Right cardiac atrium (tissue), 5 donors: ENCODE data around the gene GRIP2. TPM values are rescaled to one million over a fixed set of nuclear protein-coding genes. Genes with fewer than 3 reads are reported as not detected.
A peak's percentile ranks its signal among the peaks of the same experiment; 100 is the strongest.

Experiments used
- ATAC-seq, 2 donors: fragments of 200-7000 bp; cut with Tn5 transposase; one replicate each; pipeline versions ENCODE4 v1.8.0 to v1.9.1; 2020; ENCODE audit warnings: moderate library complexity in 2 of 2, mild to moderate bottlenecking in 1 of 2
- DNase-seq, 3 donors: peaks; one replicate each; pipeline ENCODE4 v3.0.0-alpha.2; 2020
- H3K27ac ChIP-seq: one replicate; pipeline ENCODE4 v1.5.1; 2013; ENCODE audit warnings: mild to moderate bottlenecking, low read length, control low read depth, moderate library complexity
- H3K27me3 ChIP-seq: one replicate; pipeline ENCODE4 v1.6.1; 2013; ENCODE audit not compliant: control insufficient read depth, insufficient read depth
- H3K4me1 ChIP-seq: one replicate; pipeline ENCODE4 v1.6.1; 2013; ENCODE audit warnings: low read length; ENCODE audit not compliant: control insufficient read depth, insufficient read depth
- H3K4me3 ChIP-seq: one replicate; pipeline ENCODE4 v1.5.1; 2013; ENCODE audit warnings: low read length, control low read depth
- H3K9me3 ChIP-seq: one replicate; pipeline ENCODE4 v1.6.1; 2013; ENCODE audit warnings: low read length; ENCODE audit not compliant: control insufficient read depth
- WGBS: extraction: QIAGEN DNeasy Blood & Tissue Kit; methylation state at CpG from one replicate; pipeline ENCODE4 v1.1.7; 2013; 5-methylcytosine and 5-hydroxymethylcytosine counted together
- intact Hi-C, 4 donors: fragments of 100-400 bp; cut with DNase I; formaldehyde crosslinking; loops; one replicate each; pipeline versions ENCODE4 v1.11.0 to v1.14.0; 2022 to 2023
- polyA plus RNA-seq: library from polyadenylated mRNA; stranded (reverse); fragments of 200-250 nt; gene quantifications from one replicate; pipeline ENCODE4 v1.2.3, GENCODE V29; 2013
- total RNA-seq, 4 donors: library from RNA; stranded (reverse); fragmentation: NEBNext Ultra II Directional; extraction: Animal tissue kit (Norgen Biotek cat#: 25700); gene quantifications; one replicate each; pipeline ENCODE4 v1.2.1, GENCODE V29; 2021
- donor health status: healthy with polysubstance abuse.
- donor health status: DM: no; HTN: yes; CAD: no.
- donor health status: DM: no; HTN: no; CAD: no.
- donor health status: DM: no; HTN: yes; CAD: no; lungs with severe emphysema.
- donor health status: DM: yes; HTN: yes; CAD: no.

The GRIP2 gene
- total and polyA plus RNA-seq, 5 donors: 8.7 to 14.5 (median 11.8) TPM

DNA sequence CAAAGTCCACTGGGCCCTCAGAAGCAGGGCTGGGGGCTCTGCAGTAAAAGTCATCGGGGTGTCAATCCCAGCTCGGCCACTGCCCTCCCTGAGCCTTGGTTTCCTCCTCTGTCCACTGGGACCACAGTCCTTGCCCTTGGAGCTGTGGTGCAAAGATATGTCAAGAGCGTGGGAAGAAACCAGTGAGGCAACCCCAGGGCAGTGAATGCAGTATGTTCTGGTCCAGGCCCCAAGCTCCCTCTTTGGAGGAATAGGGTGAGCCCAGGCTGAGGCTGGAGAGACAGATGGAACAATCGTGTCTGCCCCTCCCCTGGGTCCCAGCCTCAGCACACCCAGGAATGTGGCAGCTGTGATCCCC, 779 bp downstream of the GRIP2 start:
- peak; percentile 6 to 10 for ATAC-seq
- DNase-seq: peak in 1 of 3 donors; percentile 15
- H3K27ac ChIP-seq: peak overlapping the region; percentile 40
- peak overlapping the region; percentile 30 for H3K4me3 ChIP-seq
- H3K9me3 ChIP-seq: no peaks in the 10 kb centered on the region
- intact Hi-C loops: no loop called here
- no peaks in the 10 kb centered on the region for H3K27me3 ChIP-seq
- peaks cover 10% of the 10 kb centered on the region for H3K4me1 ChIP-seq
- WGBS: 67% methylated on average over 4 of the region's 4 CpGs

DNA sequence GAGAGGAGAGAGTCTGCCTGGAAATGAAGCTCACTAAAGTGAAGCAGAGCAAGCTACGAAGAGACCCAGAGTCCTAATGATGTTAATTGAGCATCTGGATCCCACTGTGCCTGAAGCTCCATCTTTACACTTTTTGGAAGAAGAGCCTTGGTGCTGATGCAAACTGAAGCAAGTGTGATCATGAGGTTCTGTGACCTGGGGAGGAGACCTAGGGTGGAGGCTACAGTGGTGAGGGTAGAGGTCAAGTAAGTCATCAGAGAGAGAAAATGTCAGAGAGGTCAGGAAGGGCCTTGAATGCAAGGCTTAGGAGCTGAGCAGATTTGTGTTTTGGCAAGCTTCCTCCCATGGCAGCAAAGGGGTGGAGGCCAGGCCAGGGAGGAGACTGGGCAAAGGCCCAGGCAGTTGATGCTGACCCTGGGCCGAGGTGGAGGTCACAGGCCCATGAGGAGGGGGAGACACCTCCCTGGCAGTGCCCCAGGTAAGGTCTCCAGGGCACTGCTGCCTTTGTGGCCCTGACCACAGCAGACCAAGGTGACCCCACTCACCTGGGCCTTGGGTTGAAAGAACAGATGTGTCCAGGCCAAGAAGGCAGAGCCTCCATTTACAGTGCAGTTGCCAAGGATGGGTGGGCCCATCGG, 1.6 kb downstream of the GRIP2 start:
- H3K27ac ChIP-seq: no peak overlapping the region
- H3K27me3 ChIP-seq: no peaks in the 10 kb centered on the region
- WGBS: 67% methylated on average over 3 of the region's 3 CpGs
- H3K4me3 ChIP-seq: no peak overlapping the region
- intact Hi-C loops: no loop called here
- no peak for ATAC-seq
- peaks cover 10% of the 10 kb centered on the region for H3K4me1 ChIP-seq
- DNase-seq: peak in 1 of 3 donors; percentile 28
- no peaks in the 10 kb centered on the region for H3K9me3 ChIP-seq

DNA sequence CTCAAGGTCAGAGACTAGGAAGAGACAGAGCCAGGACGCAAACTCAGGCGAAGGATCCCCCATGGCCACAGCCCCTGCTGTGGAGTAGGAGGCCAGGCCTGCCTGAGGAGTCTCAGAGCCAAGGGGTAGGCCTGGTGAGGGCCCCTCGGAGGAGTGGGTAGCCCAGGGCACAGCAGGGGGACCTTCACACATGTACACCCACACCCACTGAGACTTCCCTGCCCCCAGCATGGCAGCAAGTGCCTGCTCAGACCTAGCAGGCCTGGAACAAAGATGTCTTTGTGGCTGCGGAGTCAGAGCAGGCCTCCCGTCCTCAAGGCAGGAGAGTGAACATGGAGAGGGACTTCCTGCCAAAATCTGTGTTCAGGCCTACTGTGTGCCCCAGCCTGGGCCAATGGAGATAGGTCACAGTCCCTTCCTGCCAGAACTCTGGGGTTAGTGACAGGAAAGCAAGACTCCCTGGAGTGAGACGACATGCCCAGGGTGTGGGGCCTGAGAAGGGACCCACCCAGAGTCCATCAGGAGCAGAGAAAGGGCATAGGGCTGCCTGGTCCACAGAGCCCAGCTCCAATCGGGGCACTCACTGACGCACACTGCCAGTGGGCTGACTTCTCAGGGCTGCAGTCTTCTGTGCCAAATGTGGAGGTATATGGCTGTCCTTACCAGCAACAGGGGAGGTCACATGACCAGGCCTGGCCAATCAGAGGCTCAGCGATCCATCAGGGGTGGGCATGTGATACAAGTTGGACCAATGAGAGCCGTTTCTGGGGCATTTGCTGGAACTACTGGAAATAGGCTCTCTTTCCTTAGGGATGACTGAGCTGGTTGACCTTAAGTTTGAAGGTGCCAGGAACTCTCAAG, 2.3 kb downstream of the GRIP2 start:
- no peak for ATAC-seq
- H3K9me3 ChIP-seq: no peaks in the 10 kb centered on the region
- no peak overlapping the region for H3K4me3 ChIP-seq
- H3K27me3 ChIP-seq: no peaks in the 10 kb centered on the region
- H3K4me1 ChIP-seq: peaks cover 10% of the 10 kb centered on the region
- no peak overlapping the region for H3K27ac ChIP-seq
- intact Hi-C loops: no loop called here
- WGBS: 93% methylated on average over 10 of the region's 10 CpGs
- DNase-seq: peak in 1 of 3 donors; percentile 38

DNA sequence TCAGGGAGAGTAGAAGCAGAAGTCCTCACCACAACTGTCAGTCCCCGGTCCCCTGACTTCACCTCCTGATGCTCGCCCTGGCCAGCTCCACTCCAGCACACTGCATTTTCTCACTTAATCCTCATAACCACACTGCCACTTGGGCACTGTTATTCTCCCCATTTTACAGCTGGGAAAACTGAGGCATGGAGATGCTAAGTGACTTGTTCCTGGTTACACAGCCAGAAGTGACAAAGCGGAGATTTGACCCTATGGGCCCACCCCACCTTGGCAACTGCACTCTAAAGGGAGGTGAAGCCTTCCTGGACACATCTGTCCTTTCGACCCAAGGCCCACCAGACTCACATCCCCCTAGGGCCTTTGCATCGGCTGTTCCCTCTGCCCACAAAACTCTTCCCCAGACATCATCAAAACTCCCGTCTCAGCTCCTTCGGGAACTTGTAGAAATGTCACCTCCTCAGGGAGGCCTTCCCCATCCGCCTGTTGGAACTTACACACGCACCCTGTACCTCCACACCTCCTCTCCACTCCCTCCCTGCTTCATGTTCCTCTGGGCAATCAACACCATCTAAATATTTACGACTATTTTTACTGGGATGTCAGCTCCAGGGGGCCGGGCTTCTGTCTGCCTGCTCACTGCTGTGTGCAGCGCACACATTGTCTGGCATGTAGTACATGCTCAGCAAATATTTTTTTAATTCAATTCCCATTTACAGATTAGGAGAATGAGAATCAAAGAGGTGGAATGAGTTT, 3.1 kb downstream of the GRIP2 start:
- Histone ChIP-seq H3K9me3 (no peaks in the 10 kb centered on the region), H3K4me3 (no peak overlapping the region), H3K27me3 (no peaks in the 10 kb centered on the region), H3K4me1 (peaks cover 10% of the 10 kb centered on the region), H3K27ac (no peak overlapping the region)
- 91% methylated on average over 12 of the region's 12 CpGs for WGBS
- intact Hi-C loops: no loop called here
- no peak for DNase-seq
- no peak for ATAC-seq

DNA sequence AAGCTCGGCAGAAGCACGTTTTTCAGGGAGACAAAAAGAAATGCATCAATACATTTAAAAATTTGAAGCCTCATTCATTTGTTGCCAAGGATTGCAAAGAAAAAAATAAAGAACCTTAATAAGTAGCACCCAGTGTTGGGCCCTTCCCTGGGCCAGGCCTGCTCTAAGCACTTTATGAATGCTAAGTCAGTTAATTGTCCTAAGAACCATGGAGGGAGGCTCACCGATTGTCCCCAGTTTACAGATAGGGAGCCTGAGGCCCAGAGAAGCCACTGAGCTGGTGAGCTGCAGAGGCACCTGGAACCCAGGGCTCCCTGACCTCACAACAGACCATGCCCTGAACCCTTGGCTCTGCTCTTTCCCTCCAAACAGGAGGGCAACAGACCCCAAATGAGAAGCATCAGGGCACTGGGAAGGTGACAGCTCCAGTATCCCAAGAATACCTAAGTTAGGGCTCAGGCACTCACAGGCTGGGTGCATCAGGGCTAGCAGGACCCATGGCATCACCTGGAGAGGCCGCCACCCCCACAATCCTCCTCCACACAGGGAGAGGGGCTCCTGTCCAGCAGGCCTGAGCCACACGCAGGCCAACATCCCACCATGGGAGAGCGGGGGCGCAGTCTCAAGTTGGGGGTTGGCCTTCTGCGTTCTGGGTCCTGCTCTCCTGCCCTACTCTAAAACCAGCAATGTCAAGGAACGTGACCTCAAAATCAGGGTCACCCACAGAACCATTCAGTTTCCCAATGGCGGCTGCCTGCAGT, 3.9 kb downstream of the GRIP2 start:
- Histone ChIP-seq H3K4me1 (peaks cover 10% of the 10 kb centered on the region), H3K4me3 (no peak overlapping the region), H3K9me3 (no peaks in the 10 kb centered on the region), H3K27me3 (no peaks in the 10 kb centered on the region), H3K27ac (no peak overlapping the region)
- 87% methylated on average over 10 of the region's 10 CpGs for WGBS
- DNase-seq (peak in 1 of 3 donors; percentile 27), ATAC-seq (no peak)
- intact Hi-C loops: no loop called here

DNA sequence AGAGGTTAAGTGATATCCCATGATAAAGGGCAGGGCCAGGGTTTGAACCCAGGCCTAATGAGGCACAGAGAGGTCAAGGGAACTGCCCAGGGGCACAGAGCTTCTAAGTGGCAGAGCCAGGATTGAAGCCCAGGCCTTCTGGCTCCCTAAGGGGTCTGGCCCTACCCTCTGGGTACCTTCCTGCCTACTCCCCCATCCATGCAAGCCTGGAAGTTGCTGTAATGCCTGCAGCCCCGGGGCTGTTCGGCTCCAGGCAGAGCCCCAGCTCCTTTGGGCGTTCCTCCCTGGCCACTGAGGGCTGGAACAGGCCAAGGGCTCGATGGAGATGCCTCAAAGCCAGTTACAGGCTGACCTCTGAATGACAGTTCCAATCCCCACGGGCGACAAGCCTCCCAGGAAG, 4.5 kb downstream of the GRIP2 start:
- no peaks in the 10 kb centered on the region for H3K9me3 ChIP-seq
- H3K27me3 ChIP-seq: no peaks in the 10 kb centered on the region
- ATAC-seq: no peak
- H3K4me1 ChIP-seq: peaks cover 10% of the 10 kb centered on the region
- no peak for DNase-seq
- H3K27ac ChIP-seq: no peak overlapping the region
- H3K4me3 ChIP-seq: no peak overlapping the region
- WGBS: 71% methylated on average over 6 of the region's 6 CpGs
- intact Hi-C loops: no loop called here

DNA sequence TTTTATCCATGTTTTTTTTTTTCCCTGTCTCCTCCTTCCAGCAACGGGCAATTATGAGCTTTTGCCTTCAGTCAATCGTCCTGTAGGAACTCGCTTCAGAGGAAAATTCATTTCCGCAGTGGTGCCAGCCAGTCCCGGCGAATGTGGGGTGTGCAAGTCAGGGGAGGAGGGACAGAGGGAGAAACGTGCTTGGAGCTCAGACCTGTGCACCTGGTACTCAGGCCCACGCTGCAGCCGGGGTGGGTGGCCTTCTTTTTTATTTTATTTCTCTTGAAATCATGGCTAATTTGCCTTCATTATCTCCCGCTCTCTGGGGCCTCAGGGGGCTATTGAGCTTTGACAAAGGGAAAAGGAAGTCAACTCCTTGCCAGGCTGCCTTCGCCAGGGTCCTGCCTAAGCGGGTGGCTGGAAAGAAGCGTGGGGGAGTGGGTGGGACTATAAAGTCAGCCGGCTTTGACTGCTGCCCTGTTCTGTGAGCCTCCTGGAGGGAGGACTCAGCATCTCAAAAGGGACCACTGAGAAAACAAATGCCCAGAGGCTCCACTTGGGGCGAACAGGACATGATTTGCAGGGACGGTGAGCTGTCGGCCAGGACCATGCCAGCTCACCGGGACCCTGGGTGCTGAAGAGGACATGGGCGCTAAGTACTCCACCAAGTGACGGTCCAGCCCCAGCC, 5.5 kb downstream of the GRIP2 start:
- peaks cover 10% of the 10 kb centered on the region for H3K4me1 ChIP-seq
- no peaks in the 10 kb centered on the region for H3K9me3 ChIP-seq
- DNase-seq (peak in 1 of 3 donors; percentile 43), ATAC-seq (peak in 1 of 2 donors; percentile 12)
- 28% methylated on average over 20 of the region's 20 CpGs for WGBS
- H3K4me3 ChIP-seq: no peak overlapping the region
- intact Hi-C loops: no loop called here
- H3K27ac ChIP-seq: no peak overlapping the region
- H3K27me3 ChIP-seq: no peaks in the 10 kb centered on the region

DNA sequence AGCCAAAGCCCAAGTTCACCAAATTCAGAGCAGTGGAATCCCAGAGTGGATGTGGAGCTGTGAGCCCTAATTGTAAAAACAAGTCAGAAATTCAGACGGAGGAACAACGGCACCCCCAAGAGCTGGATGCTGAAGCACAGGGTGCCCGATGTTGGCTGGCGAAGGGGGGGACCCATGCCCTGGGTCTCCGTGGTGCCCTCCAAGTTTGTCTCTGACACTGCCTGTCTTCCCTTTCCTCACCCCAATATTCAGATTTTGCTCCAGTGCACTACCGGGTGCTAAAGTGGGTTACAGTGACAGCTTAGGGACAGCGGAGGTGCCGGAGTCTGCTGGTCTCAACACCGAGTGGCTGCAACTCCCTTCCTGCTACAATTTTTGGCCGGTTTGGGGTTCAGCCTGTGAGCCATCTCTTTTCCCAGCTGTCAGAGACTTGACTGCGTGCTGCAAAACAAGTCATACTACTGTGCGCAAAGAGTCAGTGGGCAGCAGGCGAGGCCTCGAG, 6.6 kb downstream of the GRIP2 start:
- Histone ChIP-seq H3K4me3 (no peak overlapping the region), H3K9me3 (no peaks in the 10 kb centered on the region), H3K4me1 (peaks cover 6% of the 10 kb centered on the region), H3K27ac (no peak overlapping the region), H3K27me3 (no peaks in the 10 kb centered on the region)
- 62% methylated on average over 14 of the region's 14 CpGs for WGBS
- intact Hi-C loops: no loop called here
- DNase-seq (peak in 1 of 3 donors; percentile 14), ATAC-seq (no peak)

DNA sequence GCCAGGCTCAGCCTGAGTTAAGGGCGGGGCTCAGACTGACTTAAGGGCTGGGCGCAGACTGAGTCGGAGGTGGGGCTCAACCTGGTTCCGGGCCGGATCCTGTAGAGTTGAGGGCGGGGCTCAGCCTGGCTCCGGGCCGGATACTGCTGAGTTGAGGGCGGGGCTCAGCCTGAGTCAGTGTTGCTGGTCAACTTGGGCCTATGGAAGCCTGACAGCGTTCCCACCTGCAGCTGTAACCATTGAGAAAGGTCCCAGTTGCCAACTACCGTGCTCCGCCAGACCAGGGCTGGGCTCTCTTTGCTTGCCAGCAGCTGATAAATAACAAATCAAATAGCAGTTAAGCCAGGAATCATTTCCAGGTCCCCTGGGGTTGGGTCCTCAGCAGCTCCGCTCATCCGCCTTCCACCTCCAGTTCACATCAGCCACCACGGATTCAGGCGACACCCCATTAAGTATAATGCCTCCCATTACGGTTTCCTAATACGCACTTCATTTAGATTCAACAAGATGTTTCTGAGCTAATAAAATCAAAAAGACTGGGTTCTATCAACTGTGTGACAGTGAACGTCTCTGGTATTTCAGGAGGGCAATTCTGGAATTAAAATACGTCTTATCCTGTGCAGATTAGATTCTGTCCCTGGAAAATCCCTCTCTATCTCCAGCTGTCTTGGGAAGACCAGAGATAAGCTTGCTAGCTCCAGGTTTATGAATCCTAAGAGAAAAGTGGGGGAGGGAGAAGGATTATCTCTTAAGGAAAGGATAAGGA, 7.3 kb downstream of the GRIP2 start:
- ATAC-seq (peak; percentile 78 to 96), DNase-seq (peak; percentile 68 to 81 (median 78))
- WGBS: 50% methylated on average over 20 of the region's 20 CpGs
- H3K4me1 ChIP-seq: peaks cover 6% of the 10 kb centered on the region
- H3K27ac ChIP-seq: no peak overlapping the region
- H3K27me3 ChIP-seq: no peaks in the 10 kb centered on the region
- intact Hi-C loops: no loop called here
- H3K9me3 ChIP-seq: no peaks in the 10 kb centered on the region
- no peak overlapping the region for H3K4me3 ChIP-seq
